GM21447 (cell line): ENCODE results near the gene PVALB.

Experiments used
- ATAC-seq: cut with Tn5 transposase; IDR thresholded peaks from one replicate; pipeline ENCODE4 v1.9.1; 2021; ENCODE audit not compliant: unreplicated experiment

Gene PVALB

GRCh38 chr22:36814801-36815200, 2.0 kb downstream of the PVALB start:
- no peak for ATAC-seq

DNA sequence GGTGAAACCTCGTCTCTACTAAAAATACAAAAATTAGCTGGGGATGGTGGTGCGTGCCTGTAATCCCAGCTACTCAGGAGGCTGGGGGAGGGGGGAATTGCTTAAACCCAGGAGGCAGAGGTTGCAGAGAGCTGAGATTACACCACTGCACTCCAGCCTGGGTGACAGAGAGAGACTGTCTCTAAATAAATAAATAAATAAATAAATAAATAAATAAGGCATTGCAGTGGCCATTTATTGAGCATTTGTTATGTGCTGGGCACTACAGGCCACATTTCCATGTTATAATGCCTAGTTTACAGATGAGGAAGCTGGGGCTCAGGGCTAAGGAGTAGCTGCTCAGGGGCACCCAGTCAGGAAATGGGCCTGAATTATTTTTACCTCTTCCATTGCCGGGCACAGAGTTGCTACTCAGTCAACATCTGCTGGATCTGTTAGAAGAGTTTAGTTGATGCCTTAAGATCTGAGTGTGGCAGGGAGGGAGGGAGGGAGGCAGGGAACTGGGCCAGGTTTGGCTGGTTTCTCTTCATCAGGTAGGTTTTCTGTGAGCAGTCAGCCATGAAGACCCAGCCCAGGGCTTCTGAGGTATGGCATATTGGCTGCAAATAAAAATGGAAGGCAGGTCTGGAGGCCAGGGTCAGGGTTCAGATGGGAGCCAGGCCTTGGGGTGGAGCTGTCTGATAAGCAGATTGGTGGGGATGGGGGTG, 5.6 kb downstream of the PVALB start:
- no peak for ATAC-seq

DNA sequence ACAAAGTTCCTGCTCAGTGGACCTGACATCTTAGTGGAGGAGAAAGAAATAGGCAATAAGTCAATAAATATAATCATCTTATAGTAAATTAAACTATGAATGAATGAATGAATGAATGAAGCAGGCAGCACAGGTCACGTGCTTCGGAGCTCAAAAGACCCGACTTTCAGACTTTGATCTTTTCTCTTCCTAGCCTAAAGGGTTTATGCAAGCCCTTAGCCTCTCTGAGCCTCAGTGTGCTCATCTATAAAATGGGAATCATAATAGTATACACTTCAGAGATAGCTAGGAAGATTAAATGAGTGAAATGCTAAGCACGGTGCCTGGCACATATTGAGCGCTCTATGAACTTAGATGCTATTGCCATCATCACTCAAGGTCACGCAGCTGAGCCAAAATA, 7.5 kb downstream of the PVALB start:
- ATAC-seq, result no peak

DNA sequence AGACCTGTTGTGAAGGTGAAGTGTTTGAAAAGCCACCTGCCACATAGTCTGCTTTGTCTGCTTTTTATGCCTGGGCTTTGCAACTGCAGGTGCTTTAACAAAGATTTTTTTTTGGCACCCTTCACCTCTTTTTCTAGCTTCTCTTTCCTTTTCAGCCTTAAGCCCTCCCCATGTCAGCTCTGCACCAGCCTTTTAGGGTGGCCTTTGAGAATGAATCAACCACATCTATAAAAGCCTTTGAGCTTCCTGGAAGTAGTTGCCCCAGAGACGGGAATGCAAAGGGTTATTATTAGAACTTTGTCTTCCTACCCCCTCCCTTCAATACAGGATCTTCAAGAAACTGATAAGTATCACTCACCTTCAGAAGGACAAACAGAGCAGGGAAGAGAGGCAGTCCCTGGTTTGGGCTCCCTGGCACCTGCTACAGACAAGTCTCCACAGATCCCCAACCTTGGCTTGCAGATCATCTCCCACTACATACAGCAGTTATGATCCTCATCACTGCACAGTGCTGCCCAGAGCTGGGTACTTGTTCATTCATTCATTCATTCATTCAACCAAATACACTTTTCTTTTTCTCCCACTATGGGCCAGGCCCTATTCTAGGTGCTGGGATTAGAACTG, 8.0 kb downstream of the PVALB start:
- ATAC-seq, result no peak

GRCh38 chr22:36807627-36808026, 9.2 kb downstream of the PVALB start:
- no peak for ATAC-seq

DNA sequence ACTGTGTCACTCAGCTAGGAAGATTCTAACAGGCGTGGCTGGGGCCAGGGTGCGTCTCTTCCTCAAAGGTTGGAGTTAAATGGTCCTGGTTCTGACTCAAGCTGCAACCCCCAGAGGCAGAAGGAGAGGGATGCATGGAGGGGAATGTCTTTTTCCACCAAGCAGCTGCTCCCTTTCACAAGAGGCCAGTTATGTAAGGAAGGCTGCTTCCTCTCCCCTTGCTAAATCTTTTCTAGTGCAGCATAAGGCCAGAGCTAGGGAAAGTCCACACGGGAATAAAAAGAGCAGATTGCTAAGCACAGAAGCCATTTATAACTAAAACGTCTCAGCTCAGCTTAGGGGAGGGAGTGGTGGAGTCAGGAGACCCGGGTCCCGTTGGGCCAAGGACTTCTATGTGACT, 10.0 kb downstream of the PVALB start:
- no peak for ATAC-seq

- no peak for ATAC-seq
Measured at GRCh38 chr22:36803358-36803757, 13.5 kb downstream of the PVALB start.

- ATAC-seq, result no peak
Measured at GRCh38 chr22:36798674-36799066, 18.2 kb downstream of the PVALB start.

DNA sequence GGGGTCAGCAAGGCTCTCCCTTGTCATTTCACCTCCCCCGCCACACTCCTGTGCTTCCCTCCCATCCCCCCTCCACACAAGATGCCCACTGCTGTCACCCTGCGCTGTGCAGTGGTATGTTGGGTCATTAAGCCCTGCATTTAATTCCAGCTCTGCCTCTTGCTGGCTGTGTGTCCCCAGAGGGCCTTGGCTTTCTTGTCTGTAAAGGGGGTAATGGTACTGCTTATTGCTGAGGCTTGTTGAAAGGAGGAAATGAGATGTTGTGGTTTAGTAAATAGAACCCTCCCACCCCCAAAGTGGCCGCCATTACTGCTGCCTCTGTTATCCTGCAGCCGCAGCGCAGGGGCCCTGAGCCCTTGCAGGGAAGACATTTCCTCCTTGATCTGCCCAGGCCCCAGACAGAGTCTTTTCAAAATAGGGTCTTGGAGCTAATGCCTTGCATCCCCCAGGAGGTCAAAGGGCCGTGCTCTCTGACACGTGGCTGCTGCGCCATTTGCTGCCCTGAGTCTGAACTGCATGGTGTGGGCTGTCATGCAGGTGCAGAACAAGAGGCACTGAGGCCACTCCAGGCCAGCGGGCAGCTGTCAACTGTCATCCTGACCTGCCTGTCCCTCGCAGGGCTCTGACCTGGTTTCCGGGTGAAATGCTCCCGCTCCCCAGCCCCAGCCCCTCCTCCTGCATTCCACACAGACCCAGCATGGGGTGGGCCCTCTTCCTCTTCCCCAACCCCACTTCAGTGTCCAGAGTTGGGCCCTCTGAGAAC, 18.7 kb downstream of the PVALB start:
- no peak for ATAC-seq

DNA sequence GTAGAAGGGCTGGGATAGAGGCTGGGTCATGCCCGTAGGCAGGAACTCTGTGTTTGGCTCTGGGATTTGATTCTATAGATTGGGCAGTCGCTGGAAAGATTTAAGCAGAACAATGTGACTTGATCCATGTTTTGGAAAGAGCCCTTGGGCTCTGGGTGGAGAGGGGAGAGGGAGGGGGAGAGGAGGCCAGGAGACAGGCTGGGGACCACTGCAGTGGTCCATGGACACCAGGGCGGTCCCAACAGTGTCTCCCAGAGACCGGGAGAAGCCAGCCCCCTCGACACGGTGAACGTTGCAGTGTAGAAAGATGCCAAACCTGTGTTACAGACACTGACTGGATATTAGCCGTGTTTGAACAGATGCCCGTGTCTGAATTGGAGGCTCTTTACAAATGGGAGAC, 19.5 kb downstream of the PVALB start:
- no peak for ATAC-seq

- no peak for ATAC-seq
Measured at GRCh38 chr22:36796552-36797175, 20.2 kb downstream of the PVALB start.

- ATAC-seq, result no peak
Measured at GRCh38 chr22:36795633-36796032, 21.2 kb downstream of the PVALB start.

- no peak for ATAC-seq
Measured at GRCh38 chr22:36790648-36791047, 26.2 kb downstream of the PVALB start.

- ATAC-seq, result no peak
Measured at GRCh38 chr22:36787204-36787988, 29.4 kb downstream of the PVALB start.

DNA sequence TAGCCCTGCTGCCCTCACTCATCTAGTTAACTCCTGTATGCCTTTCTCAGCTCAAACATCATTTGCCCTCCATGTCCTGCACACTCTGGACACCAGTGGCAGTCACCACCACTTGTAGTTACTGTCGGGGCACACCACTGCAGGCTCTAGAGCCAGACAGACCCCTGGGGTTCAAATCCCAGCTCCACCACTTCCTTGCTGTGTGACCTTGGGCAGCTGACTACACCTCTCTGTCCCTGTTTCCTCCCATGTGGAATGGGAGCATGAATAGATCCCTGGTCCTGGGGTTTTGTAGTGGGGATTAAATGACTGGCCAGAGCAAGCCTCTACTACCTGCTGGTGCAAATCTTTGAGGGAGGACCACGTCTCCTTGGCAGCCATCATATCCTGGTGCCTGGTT, 33.1 kb downstream of the PVALB start:
- no peak for ATAC-seq

GRCh38 chr22:36781656-36782627, 34.9 kb downstream of the PVALB start:
- ATAC-seq, result no peak

- no peak for ATAC-seq
Measured at GRCh38 chr22:36778020-36778419, 38.8 kb downstream of the PVALB start.

GRCh38 chr22:36776722-36777121, 40.1 kb downstream of the PVALB start:
- ATAC-seq, result no peak

DNA sequence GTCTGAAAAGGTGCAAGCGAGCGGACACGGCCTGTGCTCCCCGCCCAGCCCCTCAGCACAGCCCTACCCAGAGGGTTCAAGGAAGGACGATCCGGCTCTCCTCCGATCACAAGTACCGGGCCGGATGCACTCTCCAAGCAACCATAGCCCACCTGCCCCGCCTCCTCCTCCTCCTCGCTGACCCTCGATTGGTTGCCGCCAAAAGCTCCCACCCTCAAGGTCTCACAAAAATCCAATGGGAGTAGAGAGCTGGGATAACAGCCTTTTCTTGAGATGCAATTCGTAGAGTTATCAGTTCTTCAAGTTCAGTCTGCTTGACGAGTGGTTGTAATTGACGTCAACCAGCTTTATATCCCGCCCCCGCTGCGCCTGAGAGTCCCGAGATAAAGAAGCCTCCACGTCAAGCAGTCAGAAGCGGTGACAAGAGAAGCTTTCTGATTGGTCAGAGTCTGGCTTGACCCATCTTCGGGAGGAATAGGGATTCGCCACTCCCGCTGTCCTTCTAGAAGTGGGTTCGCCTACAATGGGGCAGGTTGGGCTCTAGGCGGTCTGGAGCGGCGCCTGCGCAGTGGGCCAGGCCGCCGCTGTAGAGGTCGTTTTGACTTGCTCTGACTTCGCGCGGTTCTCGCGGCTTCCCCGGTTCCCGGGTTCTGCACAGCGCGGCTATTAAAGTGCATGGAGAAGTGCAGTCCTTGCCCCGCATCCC, 40.7 kb downstream of the PVALB start, which contains the start of gene IFT27:
Gene IFT27 (minus strand): TSS at position 156 of the 706 bp plus-strand sequence. CDS start 412 bp downstream, outside the sequence.
- ATAC-seq, result peak; percentile 91
